Calu3 (cell line): ENCODE measurements around the gene NPAS3. TPM values are rescaled to one million over a fixed set of nuclear protein-coding genes. Genes with fewer than 3 reads are reported as not detected.

Source experiments
- BruUV-seq: library from RNA; stranded (reverse); fragments of 400-500 nt; replicated peaks from 2 replicates; lab custom pipeline; 2021; lab: Mats Ljungman, UMichigan
- CTCF ChIA-PET: fragments of 300-600 bp; sonication (Branson Sonifier 250); formaldehyde crosslinking; loops from one replicate; lab custom pipeline; 2022; ENCODE audit warnings: antibody characterized with exemption; lab: Charles Lee
- DNase-seq: peaks from one replicate; pipeline ENCODE4 v3.0.0; 2022
- H3K27ac Mint-ChIP-seq: one replicate; pipeline ENCODE4 v1.8.0; 2022; ENCODE audit warnings: mixed read lengths; ENCODE audit not compliant: unreplicated experiment
- H3K27me3 Mint-ChIP-seq: one replicate; pipeline ENCODE4 v1.8.0; 2022; ENCODE audit warnings: mixed read lengths; ENCODE audit not compliant: unreplicated experiment
- H3K36me3 Mint-ChIP-seq: one replicate; pipeline ENCODE4 v1.8.0; 2022; ENCODE audit warnings: mild to moderate bottlenecking, moderate library complexity, mixed read lengths; ENCODE audit not compliant: insufficient read depth, unreplicated experiment
- H3K4me1 Mint-ChIP-seq: one replicate; pipeline ENCODE4 v1.8.0; 2022; ENCODE audit warnings: mild to moderate bottlenecking, low read depth, mixed read lengths; ENCODE audit not compliant: unreplicated experiment
- H3K4me3 Mint-ChIP-seq: one replicate; pipeline ENCODE4 v1.8.0; 2022; ENCODE audit warnings: mild to moderate bottlenecking, low read depth, moderate library complexity, mixed read lengths; ENCODE audit not compliant: unreplicated experiment
- H3K9me3 Mint-ChIP-seq: one replicate; pipeline ENCODE4 v1.8.0; 2022; ENCODE audit warnings: low read depth, mixed read lengths; ENCODE audit not compliant: unreplicated experiment
- intact Hi-C: fragments of 100-400 bp; cut with micrococcal nuclease; formaldehyde crosslinking; loops from one replicate; pipeline ENCODE4 v1.10.0; 2022; ENCODE audit not compliant: unreplicated experiment
- total RNA-seq: library from RNA; stranded (reverse); gene quantifications from 2 replicates; pipeline ENCODE4 v1.2.3, GENCODE V29; 2022
- TF ChIP-seq, protein P1 (sequence below): fragments of 200-600 bp; IDR thresholded peaks from one replicate; pipeline ENCODE4 v1.8.0; 2022; ENCODE audit warnings: antibody characterized with exemption; ENCODE audit not compliant: unreplicated experiment

Gene NPAS3
- total RNA-seq, 1 experiment from 2014 or later, result not detected

DNA sequence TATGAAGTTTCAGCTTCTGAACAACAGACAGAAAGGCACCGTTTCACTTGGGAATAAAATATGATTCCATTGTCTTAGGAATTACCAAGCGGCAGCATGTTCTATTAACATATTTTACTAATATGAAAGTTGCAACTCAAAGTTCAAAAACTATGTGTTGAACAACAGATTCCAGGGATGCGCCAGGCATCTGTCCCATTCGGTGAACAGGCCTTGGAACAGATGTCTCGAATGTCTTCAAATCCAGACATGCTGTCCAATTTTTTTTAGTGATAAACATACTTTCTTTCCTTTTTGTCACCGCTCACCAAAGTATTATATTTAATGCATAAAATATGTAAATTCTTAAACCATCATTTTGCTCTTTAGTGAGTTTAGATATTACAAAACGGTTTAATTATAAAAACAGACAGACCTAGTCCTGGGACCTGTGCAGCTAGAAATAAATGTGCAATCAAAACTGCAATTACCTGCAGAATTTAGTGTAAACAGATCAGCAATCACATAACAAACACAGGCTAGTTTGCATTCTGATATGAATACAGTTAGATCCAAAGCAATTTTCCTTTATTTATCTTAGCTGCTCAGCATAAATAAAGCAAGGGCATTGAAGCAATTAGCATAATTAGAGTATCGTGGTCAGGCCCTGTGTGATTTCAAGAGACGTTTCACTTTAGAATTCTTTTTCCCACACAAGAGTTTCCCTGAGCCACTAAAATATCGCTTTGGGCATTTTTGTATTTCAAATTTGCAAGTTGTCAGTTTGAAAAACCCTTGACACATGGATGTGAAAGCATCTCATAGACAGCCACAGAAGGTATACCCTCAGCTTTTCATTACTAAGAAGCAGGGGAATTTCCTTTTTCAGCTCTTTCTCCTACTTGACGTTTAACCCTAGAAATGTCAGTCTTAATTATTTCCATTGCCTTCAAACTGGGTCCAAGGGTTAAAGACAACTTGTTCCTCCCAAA is 591.4 kb downstream of the NPAS3 start:
- TF ChIP-seq, protein P1, sequence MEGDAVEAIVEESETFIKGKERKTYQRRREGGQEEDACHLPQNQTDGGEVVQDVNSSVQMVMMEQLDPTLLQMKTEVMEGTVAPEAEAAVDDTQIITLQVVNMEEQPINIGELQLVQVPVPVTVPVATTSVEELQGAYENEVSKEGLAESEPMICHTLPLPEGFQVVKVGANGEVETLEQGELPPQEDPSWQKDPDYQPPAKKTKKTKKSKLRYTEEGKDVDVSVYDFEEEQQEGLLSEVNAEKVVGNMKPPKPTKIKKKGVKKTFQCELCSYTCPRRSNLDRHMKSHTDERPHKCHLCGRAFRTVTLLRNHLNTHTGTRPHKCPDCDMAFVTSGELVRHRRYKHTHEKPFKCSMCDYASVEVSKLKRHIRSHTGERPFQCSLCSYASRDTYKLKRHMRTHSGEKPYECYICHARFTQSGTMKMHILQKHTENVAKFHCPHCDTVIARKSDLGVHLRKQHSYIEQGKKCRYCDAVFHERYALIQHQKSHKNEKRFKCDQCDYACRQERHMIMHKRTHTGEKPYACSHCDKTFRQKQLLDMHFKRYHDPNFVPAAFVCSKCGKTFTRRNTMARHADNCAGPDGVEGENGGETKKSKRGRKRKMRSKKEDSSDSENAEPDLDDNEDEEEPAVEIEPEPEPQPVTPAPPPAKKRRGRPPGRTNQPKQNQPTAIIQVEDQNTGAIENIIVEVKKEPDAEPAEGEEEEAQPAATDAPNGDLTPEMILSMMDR, result no peak
- no TSS peak for BruUV-seq
- peaks cover 31% of the 10 kb centered on the region for H3K27me3 Mint-ChIP-seq
- H3K36me3 Mint-ChIP-seq, result no peaks in the 10 kb centered on the region
- intact Hi-C loops, result no loop called here
- no peak for DNase-seq
- no peaks in the 10 kb centered on the region for H3K9me3 Mint-ChIP-seq
- CTCF ChIA-PET, result no interaction called here
- H3K4me1 Mint-ChIP-seq, result no peaks in the 10 kb centered on the region
- H3K4me3 Mint-ChIP-seq, result no peak overlapping the region
- no peak overlapping the region for H3K27ac Mint-ChIP-seq

DNA sequence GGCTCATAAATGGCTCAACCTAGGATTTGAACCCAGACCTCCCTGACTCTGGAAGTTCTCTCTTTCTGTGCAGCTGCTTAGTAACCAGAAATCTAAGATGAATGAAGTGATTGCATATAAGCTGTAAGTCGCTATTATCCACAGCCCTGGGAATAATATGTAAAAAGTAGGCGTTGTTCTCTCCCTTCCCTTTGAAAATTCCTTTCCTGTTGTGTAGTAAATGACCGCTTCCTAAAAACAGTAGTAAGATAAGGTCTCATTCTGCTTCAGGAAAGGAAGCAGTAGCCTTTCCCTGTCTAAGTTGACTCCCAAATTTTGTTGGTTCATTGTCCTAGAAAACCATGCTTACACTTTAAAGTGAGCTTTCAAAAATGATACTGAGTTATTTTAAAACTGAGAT is 593.9 kb downstream of the NPAS3 start:
- TF ChIP-seq, protein P1, result no peak
- DNase-seq, result no peak
- Mint-ChIP-seq H3K27ac (no peak overlapping the region), H3K4me3 (no peak overlapping the region), H3K4me1 (no peaks in the 10 kb centered on the region), H3K36me3 (no peaks in the 10 kb centered on the region), H3K9me3 (no peaks in the 10 kb centered on the region), H3K27me3 (peaks cover 6% of the 10 kb centered on the region)
- CTCF ChIA-PET, result no interaction called here
- intact Hi-C loops, result no loop called here
- no TSS peak for BruUV-seq

DNA sequence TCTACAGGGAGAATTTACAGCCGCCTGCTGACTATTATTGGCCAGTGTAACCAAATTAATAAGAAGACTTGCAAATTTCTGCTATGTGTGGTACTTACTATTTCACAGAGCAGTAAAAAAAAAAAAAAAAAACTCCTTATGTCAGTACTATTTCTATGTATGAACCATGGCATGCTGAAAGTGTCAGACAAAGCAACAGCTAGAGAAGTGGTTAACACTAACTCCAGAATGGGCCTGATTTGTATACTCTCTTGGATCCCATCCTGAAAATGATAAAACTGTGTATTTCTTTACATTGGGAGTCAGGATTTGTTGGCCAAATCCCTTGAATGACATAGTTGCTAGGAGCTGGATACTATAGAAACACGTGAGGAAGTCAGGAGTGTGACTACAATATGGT is 595.4 kb downstream of the NPAS3 start:
- H3K36me3 Mint-ChIP-seq, result no peaks in the 10 kb centered on the region
- no peak for DNase-seq
- H3K4me1 Mint-ChIP-seq, result no peaks in the 10 kb centered on the region
- H3K27me3 Mint-ChIP-seq, result peaks cover 16% of the 10 kb centered on the region
- H3K9me3 Mint-ChIP-seq, result no peaks in the 10 kb centered on the region
- BruUV-seq, result no TSS peak
- no peak overlapping the region for H3K27ac Mint-ChIP-seq
- intact Hi-C loops, result no loop called here
- TF ChIP-seq, protein P1, result no peak
- H3K4me3 Mint-ChIP-seq, result no peak overlapping the region
- CTCF ChIA-PET, result no interaction called here

DNA sequence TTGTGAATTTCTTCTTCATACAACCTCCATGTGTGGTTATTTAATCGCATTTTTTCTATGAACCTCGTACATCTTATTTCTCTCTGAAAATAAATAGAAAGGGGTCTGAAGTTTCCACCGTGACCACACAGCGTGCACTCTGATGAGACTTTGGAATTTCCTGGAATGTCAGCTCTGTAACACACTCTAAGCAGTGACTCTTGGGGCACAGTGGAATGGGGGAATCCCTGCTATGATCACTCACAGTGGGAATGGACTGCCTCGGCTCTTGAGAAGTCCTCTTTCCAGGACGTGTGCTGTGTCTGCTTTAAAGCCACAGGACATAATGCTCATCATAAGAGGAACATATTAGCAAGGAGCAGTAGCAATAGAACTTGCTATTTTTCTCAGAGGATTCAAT is 596.0 kb downstream of the NPAS3 start:
- TF ChIP-seq, protein P1, result no peak
- Mint-ChIP-seq H3K4me1 (no peaks in the 10 kb centered on the region), H3K4me3 (no peak overlapping the region), H3K36me3 (no peaks in the 10 kb centered on the region), H3K27me3 (peaks cover 21% of the 10 kb centered on the region), H3K27ac (no peak overlapping the region), H3K9me3 (no peaks in the 10 kb centered on the region)
- CTCF ChIA-PET, result no interaction called here
- no peak for DNase-seq
- intact Hi-C loops, result no loop called here
- BruUV-seq, result no TSS peak
